Eye (tissue), 1 donor: ENCODE data around the gene AKR1D1.
A peak's percentile ranks its signal among the peaks of the same experiment; 100 is the strongest.
"Not testable (repeated sequence)": the region's sequence is repeated elsewhere in the genome, so short reads cannot be mapped to it uniquely, and the experiment has no call there.

ENCODE experiments used
- DNase-seq: peaks from one replicate; pipeline ENCODE4 v3.0.0-alpha.2; 2015

AKR1D1 gene

GRCh38 chr7:138125598-138126111 is 49.4 kb downstream of the AKR1D1 start:
- peak; percentile 10 for DNase-seq

- DNase-seq, result no peak
Measured at GRCh38 chr7:138126928-138127327, 50.7 kb downstream of the AKR1D1 start.

- DNase-seq, result no peak
Measured at GRCh38 chr7:138127996-138128395, 51.7 kb downstream of the AKR1D1 start.

GRCh38 chr7:138129551-138130165 is 53.4 kb downstream of the AKR1D1 start:
- no peak for DNase-seq

- no peak for DNase-seq
Measured at GRCh38 chr7:138137423-138138171, 61.3 kb downstream of the AKR1D1 start.

- no peak for DNase-seq
Measured at GRCh38 chr7:138138244-138138643, 62.0 kb downstream of the AKR1D1 start.

- no peak for DNase-seq
Measured at GRCh38 chr7:138142583-138143201, 66.4 kb downstream of the AKR1D1 start.

- DNase-seq, result no peak
Measured at GRCh38 chr7:138144958-138145357, 68.7 kb downstream of the AKR1D1 start.

GRCh38 chr7:138146221-138146620 is 70.0 kb downstream of the AKR1D1 start:
- not testable (repeated sequence) for DNase-seq

- not testable (repeated sequence) for DNase-seq
Measured at GRCh38 chr7:138146757-138147734, 70.8 kb downstream of the AKR1D1 start.

GRCh38 chr7:138151731-138152577 is 75.7 kb downstream of the AKR1D1 start:
- no peak for DNase-seq

GRCh38 chr7:138154661-138155060 is 78.4 kb downstream of the AKR1D1 start:
- DNase-seq, result no peak

- no peak for DNase-seq
Measured at GRCh38 chr7:138157702-138158101, 81.4 kb downstream of the AKR1D1 start.

- DNase-seq, result no peak
Measured at GRCh38 chr7:138158739-138159528, 82.7 kb downstream of the AKR1D1 start.

- peak; percentile 97 for DNase-seq
Measured at GRCh38 chr7:138161600-138162081, 85.4 kb downstream of the AKR1D1 start.

GRCh38 chr7:138162236-138162635 is 86.0 kb downstream of the AKR1D1 start:
- peak; percentile 21 for DNase-seq

GRCh38 chr7:138163800-138164199 is 87.5 kb downstream of the AKR1D1 start:
- no peak for DNase-seq

GRCh38 chr7:138164804-138165203 is 88.5 kb downstream of the AKR1D1 start:
- DNase-seq, result no peak

- no peak for DNase-seq
Measured at GRCh38 chr7:138166681-138167080, 90.4 kb downstream of the AKR1D1 start.

GRCh38 chr7:138167222-138167621 is 91.0 kb downstream of the AKR1D1 start:
- DNase-seq, result no peak

- DNase-seq, result no peak
Measured at GRCh38 chr7:138167869-138168296, 91.6 kb downstream of the AKR1D1 start.
